KOPT-K1 (cell line): Measurements from ENCODE around the gene ZFR2.
"Not testable (repeated sequence)": the region's sequence is repeated elsewhere in the genome, so short reads cannot be mapped to it uniquely, and the experiment has no call there.

Experiments used
- H3K27ac ChIP-seq: fragments of 200-600 bp; sonication (generic); 2 replicates; pipeline ENCODE4 v1.5.1; 2016; ENCODE audit warnings: antibody characterized with exemption, mild to moderate bottlenecking, low read depth, low read length; ENCODE audit not compliant: poor library complexity, severe bottlenecking
- H3K36me3 ChIP-seq: fragments of 200-600 bp; sonication (generic); 2 replicates; pipeline ENCODE4 v1.5.1; 2017; ENCODE audit warnings: antibody characterized with exemption, mild to moderate bottlenecking, low read length, moderate library complexity; ENCODE audit not compliant: insufficient read depth
- H3K9me3 ChIP-seq: fragments of 200-600 bp; sonication (generic); 2 replicates; pipeline ENCODE4 v1.5.1; 2017; ENCODE audit warnings: antibody characterized with exemption, low read length, mild to moderate bottlenecking; ENCODE audit not compliant: insufficient read depth, poor library complexity, severe bottlenecking

ZFR2 gene

GRCh38 chr19:3890591-3890990 is 21.8 kb upstream of the ZFR2 start:
- Histone ChIP-seq H3K27ac (no peak overlapping the region), H3K9me3 (no peaks in the 10 kb centered on the region), H3K36me3 (no peaks in the 10 kb centered on the region)

- H3K27ac ChIP-seq, result no peak overlapping the region
- H3K36me3 ChIP-seq, result no peaks in the 10 kb centered on the region
- no peaks in the 10 kb centered on the region for H3K9me3 ChIP-seq
These were observed 13.2 kb upstream of the ZFR2 start for GRCh38 chr19:3882041-3882384.

GRCh38 chr19:3881272-3882040 is 12.6 kb upstream of the ZFR2 start:
- Histone ChIP-seq H3K36me3 (no peaks in the 10 kb centered on the region), H3K27ac (no peak overlapping the region), H3K9me3 (no peaks in the 10 kb centered on the region)

GRCh38 chr19:3880471-3881271 is 11.8 kb upstream of the ZFR2 start, which contains the start of gene ATCAY:
Gene ATCAY, plus strand, starts transcription at chr19:3880685. Its CDS starts 5,083 bp downstream, at chr19:3885768.
- no peak within 1 kb of the TSS for H3K27ac ChIP-seq
- H3K36me3 ChIP-seq, result no peaks in the 10 kb centered on the region
- no peaks in the 10 kb centered on the region for H3K9me3 ChIP-seq

GRCh38 chr19:3879656-3880055 is 10.8 kb upstream of the ZFR2 start:
- Histone ChIP-seq H3K9me3 (no peaks in the 10 kb centered on the region), H3K36me3 (no peaks in the 10 kb centered on the region), H3K27ac (no peak overlapping the region)

GRCh38 chr19:3874695-3875094 is 5.9 kb upstream of the ZFR2 start:
- not testable (repeated sequence) for H3K9me3 ChIP-seq, H3K27ac ChIP-seq

GRCh38 chr19:3873151-3873550 is 4.3 kb upstream of the ZFR2 start:
- H3K36me3 ChIP-seq, result no peaks in the 10 kb centered on the region
- H3K9me3 ChIP-seq, result no peaks in the 10 kb centered on the region
- no peak overlapping the region for H3K27ac ChIP-seq

More at GRCh38 chr19:3874695-3875094, 5.9 kb upstream of the ZFR2 start:
- not testable (repeated sequence) for H3K36me3 ChIP-seq

- no peaks in the 10 kb centered on the region for H3K9me3 ChIP-seq
- H3K36me3 ChIP-seq, result no peaks in the 10 kb centered on the region
- no peak overlapping the region for H3K27ac ChIP-seq
These were observed 668 bp downstream of the ZFR2 start for GRCh38 chr19:3867971-3868769.

- Histone ChIP-seq H3K9me3 (no peaks in the 10 kb centered on the region), H3K36me3 (no peaks in the 10 kb centered on the region), H3K27ac (no peak overlapping the region)
These were observed 1.8 kb downstream of the ZFR2 start for GRCh38 chr19:3866910-3867638.

GRCh38 chr19:3863648-3864047 is 5.2 kb downstream of the ZFR2 start:
- H3K9me3 ChIP-seq, result no peaks in the 10 kb centered on the region
- H3K27ac ChIP-seq, result no peak overlapping the region
- H3K36me3 ChIP-seq, result no peaks in the 10 kb centered on the region

GRCh38 chr19:3862826-3863500 is 5.9 kb downstream of the ZFR2 start:
- Histone ChIP-seq H3K9me3 (no peaks in the 10 kb centered on the region), H3K36me3 (no peaks in the 10 kb centered on the region), H3K27ac (no peak overlapping the region)

- Histone ChIP-seq H3K36me3 (no peaks in the 10 kb centered on the region), H3K27ac (no peak overlapping the region), H3K9me3 (no peaks in the 10 kb centered on the region)
These were observed 8.3 kb downstream of the ZFR2 start for GRCh38 chr19:3860499-3860898.

- Histone ChIP-seq H3K9me3 (peaks cover 1% of the 10 kb centered on the region), H3K27ac (no peak overlapping the region), H3K36me3 (no peaks in the 10 kb centered on the region)
These were observed 11.3 kb downstream of the ZFR2 start for GRCh38 chr19:3857449-3858003.

- H3K27ac ChIP-seq, result no peak overlapping the region
- H3K9me3 ChIP-seq, result peaks cover 15% of the 10 kb centered on the region
- no peaks in the 10 kb centered on the region for H3K36me3 ChIP-seq
These were observed 13.5 kb downstream of the ZFR2 start for GRCh38 chr19:3855320-3855719.
